ENCODE data around the gene IGFBP6.
A peak's percentile ranks its signal among the peaks of the same experiment; 100 is the strongest.

Gene IGFBP6

GRCh38 chr12:53065975-53066931, 31.2 kb upstream of the IGFBP6 start:
- no peaks in the 10 kb centered on the region for H3K9me2 ChIP-seq (replicated peaks; ENCODE audit: insufficient read depth, low read length)
- peak; percentile 42 for DNase-seq
- no peaks in the 10 kb centered on the region for H3K9me3 ChIP-seq (replicated peaks; ENCODE audit: insufficient read depth, low read length)
- no peaks in the 10 kb centered on the region for H3F3A ChIP-seq (ENCODE audit: insufficient read depth, low read length)
- no peaks in the 10 kb centered on the region for H3K4me1 ChIP-seq (ENCODE audit: low read length)
- no peak overlapping the region for H3K4me3 ChIP-seq (ENCODE audit: low read length)
- no peak overlapping the region for H2AFZ ChIP-seq (ENCODE audit: low read length)
- no peak overlapping the region for H3K27ac ChIP-seq (ENCODE audit: low read length)
- no peaks in the 10 kb centered on the region for H4K20me1 ChIP-seq (ENCODE audit: insufficient read depth, low read length)
- H3K79me2 ChIP-seq (ENCODE audit: low read length): peaks cover 5% of the 10 kb centered on the region; the same call in 1 of the 2 replicates
- 0 out of 2 replicates have a peak, but pooled peaks cover under 1% of the 10 kb centered on the region for H3K27me3 ChIP-seq (replicated peaks; ENCODE audit: insufficient read depth, low read length)
- TF ChIP-seq EZH2 (optimal IDR thresholded peaks at IDR 0.05; ENCODE audit: low read depth, low read length): no peak
- peak; percentile 83 for TF ChIP-seq CTCF (IDR thresholded peaks at IDR 0.05; ENCODE audit: low read length)
- no peak overlapping the region for H3K4me2 ChIP-seq (ENCODE audit: low read depth, low read length)
- no peak overlapping the region for H3K9ac ChIP-seq (ENCODE audit: low read length)
- H3K36me3 ChIP-seq (replicated peaks; ENCODE audit: insufficient read depth, low read length): no peaks in the 10 kb centered on the region

GRCh38 chr12:53067074-53067992, 30.1 kb upstream of the IGFBP6 start:
- Histone ChIP-seq H2AFZ (ENCODE audit: low read length) (no peak overlapping the region), H3K36me3 (replicated peaks; ENCODE audit: insufficient read depth, low read length) (no peaks in the 10 kb centered on the region)

More at GRCh38 chr12:53067074-53067992, 30.1 kb upstream of the IGFBP6 start:
- no peak for DNase-seq
- Histone ChIP-seq H3K9me2 (replicated peaks; ENCODE audit: insufficient read depth, low read length) (no peaks in the 10 kb centered on the region), H4K20me1 (ENCODE audit: insufficient read depth, low read length) (no peaks in the 10 kb centered on the region), H3K79me2 (ENCODE audit: low read length) (peaks cover 5% of the 10 kb centered on the region; the same call in 1 of the 2 replicates), H3K27me3 (replicated peaks; ENCODE audit: insufficient read depth, low read length) (no peaks in the 10 kb centered on the region), H3K4me2 (ENCODE audit: low read depth, low read length) (no peak overlapping the region), H3K27ac (ENCODE audit: low read length) (no peak overlapping the region), H3K4me1 (ENCODE audit: low read length) (no peaks in the 10 kb centered on the region), H3K9me3 (replicated peaks; ENCODE audit: insufficient read depth, low read length) (no peaks in the 10 kb centered on the region), H3F3A (ENCODE audit: insufficient read depth, low read length) (no peaks in the 10 kb centered on the region), H3K9ac (ENCODE audit: low read length) (no peak overlapping the region), H3K4me3 (ENCODE audit: low read length) (no peak overlapping the region)
- no peak for TF ChIP-seq EZH2 (optimal IDR thresholded peaks at IDR 0.05; ENCODE audit: low read depth, low read length)
- TF ChIP-seq CTCF (IDR thresholded peaks at IDR 0.05; ENCODE audit: low read length): no peak
- TF ChIP-seq EZH2phosphoT487 (IDR thresholded peaks at IDR 0.05; ENCODE audit: low read length): no peak
